Lung (tissue), 12 donors: Measurements from ENCODE around the gene FES. TPM values are rescaled to one million over a fixed set of nuclear protein-coding genes. Genes with fewer than 3 reads are reported as not detected.

ENCODE experiments used
- ATAC-seq: fragments of 200-7000 bp; cut with Tn5 transposase; one replicate; pipeline ENCODE4 v1.9.1; 2020; ENCODE audit warnings: moderate number of reproducible peaks; ENCODE audit not compliant: insufficient read depth, low FRiP score
- DNase-seq, 3 donors: peaks; one replicate each; pipeline ENCODE4 v3.0.0-alpha.2; 2013 to 2017
- H3K27ac ChIP-seq, 2 donors: one replicate each; pipeline ENCODE4 v1.5.1; 2013; ENCODE audit warnings: mild to moderate bottlenecking in 2 of 2, moderate library complexity in 2 of 2, control low read depth in 1 of 2, inconsistent platforms in 1 of 2, low read depth in 1 of 2, low read length in 1 of 2
- H3K27me3 ChIP-seq, 3 donors: one replicate each; pipeline ENCODE4 v1.5.1; 2013; ENCODE audit warnings: low read length in 2 of 3; ENCODE audit not compliant: control insufficient read depth in 3 of 3, insufficient read depth in 3 of 3
- H3K36me3 ChIP-seq, 4 donors: one replicate each; pipeline ENCODE4 v1.5.1; 2013; ENCODE audit warnings: low read length in 4 of 4, mild to moderate bottlenecking in 1 of 4, moderate library complexity in 1 of 4; ENCODE audit not compliant: control insufficient read depth in 4 of 4, insufficient read depth in 4 of 4
- H3K4me1 ChIP-seq, 5 donors: one replicate each; pipeline ENCODE4 v1.5.1; 2013; ENCODE audit warnings: low read length in 5 of 5, mild to moderate bottlenecking in 2 of 5, moderate library complexity in 1 of 5; ENCODE audit not compliant: control insufficient read depth in 5 of 5, insufficient read depth in 5 of 5
- H3K4me3 ChIP-seq: one replicate; pipeline ENCODE4 v1.5.1; 2013; ENCODE audit warnings: mild to moderate bottlenecking, control low read depth, moderate library complexity
- H3K9ac ChIP-seq, 2 donors: one replicate each; pipeline ENCODE4 v1.5.1; 2013; ENCODE audit warnings: low read length in 2 of 2, control low read depth in 1 of 2; ENCODE audit not compliant: insufficient read depth in 1 of 2
- H3K9me3 ChIP-seq, 4 donors: one replicate each; pipeline ENCODE4 v1.5.1; 2013; ENCODE audit warnings: low read length in 3 of 4, mild to moderate bottlenecking in 1 of 4, moderate library complexity in 1 of 4; ENCODE audit not compliant: control insufficient read depth in 4 of 4, insufficient read depth in 3 of 4
- CTCF ChIP-seq: IDR thresholded peaks from 2 replicates; pipeline ENCODE4 v1.5.1; 2012; ENCODE audit warnings: mild to moderate bottlenecking; ENCODE audit errors: control extremely low read depth, extremely low read depth
- WGBS, 2 donors: extraction: QIAGEN DNeasy Blood & Tissue Kit; methylation state at CpG; one replicate each; pipeline ENCODE4 v1.1.7; 2013; 5-methylcytosine and 5-hydroxymethylcytosine counted together
- polyA plus RNA-seq, 2 donors: library from polyadenylated mRNA; stranded (reverse); fragments of 200-250 nt; gene quantifications; one replicate each; pipeline ENCODE4 v1.2.1, GENCODE V29; 2013
- total RNA-seq, 2 donors: library from RNA; depleted of rRNA in 1 of 2; stranded (reverse); fragments of >200 nt in 1 of 2; gene quantifications; one replicate each; pipeline ENCODE4 v1.2.1, GENCODE V29; 2014 to 2021
- donor health status: control.
- donor health status: control.
- donor health status: Bipolar disorder and iron deficiency.
- donor health status: healthy.
- donor health status: DM: yes; HTN: yes; CAD: no.

FES gene
- total and polyA plus RNA-seq, 4 donors = 25.7 to 104 (median 55.5) TPM

- no peaks in the 10 kb centered on the region for H3K27me3 ChIP-seq
- no peak overlapping the region for H3K4me3 ChIP-seq
- no peak for TF ChIP-seq CTCF
- peaks cover 0 to 30% (median 17%) of the 10 kb centered on the region in 5 donors for H3K4me1 ChIP-seq
- no peak overlapping the region for H3K27ac ChIP-seq
- DNase-seq = no peak
- no peak for ATAC-seq
- peaks cover 10 to 51% (median 24%) of the 10 kb centered on the region in 4 donors for H3K36me3 ChIP-seq
- no peak overlapping the region for H3K9ac ChIP-seq
- no peaks in the 10 kb centered on the region for H3K9me3 ChIP-seq
- WGBS, 2 donors = 94% methylated on average over 12 of the region's 12 CpGs
Measured at GRCh38 chr15:90875549-90875981, 8.7 kb upstream of the FES start.

DNA sequence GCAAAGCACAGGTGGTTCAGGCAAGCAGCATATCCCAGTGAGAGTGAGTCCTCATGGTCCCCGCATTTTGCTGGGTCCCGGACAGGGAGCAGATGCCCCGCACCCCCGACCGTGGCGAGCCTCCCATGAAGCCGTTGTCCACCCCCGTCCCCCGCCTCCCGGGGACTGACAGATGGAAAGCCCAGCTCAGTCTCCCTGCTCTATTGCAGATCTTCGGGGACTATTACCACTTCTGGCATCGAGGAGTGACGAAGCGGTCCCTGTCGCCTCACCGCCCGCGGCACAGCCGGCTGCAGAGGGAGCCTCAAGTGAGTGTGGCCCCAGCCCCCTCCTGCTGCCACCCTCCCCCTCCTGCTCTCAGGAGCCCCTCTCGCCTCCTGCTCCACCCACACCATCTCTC is 8.3 kb upstream of the FES start:
- H3K27me3 ChIP-seq = no peaks in the 10 kb centered on the region
- ATAC-seq (no peak), DNase-seq (no peak)
- no peaks in the 10 kb centered on the region for H3K9me3 ChIP-seq
- no peak overlapping the region for H3K27ac ChIP-seq
- H3K4me3 ChIP-seq = no peak overlapping the region
- no peak overlapping the region for H3K9ac ChIP-seq
- H3K36me3 ChIP-seq = peaks cover 13 to 56% (median 25%) of the 10 kb centered on the region in 4 donors
- no peak for TF ChIP-seq CTCF
- WGBS, 2 donors = 92 to 95% methylated on average over 19 to 20 of the region's 20 CpGs
- peaks cover 0 to 25% (median 17%) of the 10 kb centered on the region in 5 donors for H3K4me1 ChIP-seq

DNA sequence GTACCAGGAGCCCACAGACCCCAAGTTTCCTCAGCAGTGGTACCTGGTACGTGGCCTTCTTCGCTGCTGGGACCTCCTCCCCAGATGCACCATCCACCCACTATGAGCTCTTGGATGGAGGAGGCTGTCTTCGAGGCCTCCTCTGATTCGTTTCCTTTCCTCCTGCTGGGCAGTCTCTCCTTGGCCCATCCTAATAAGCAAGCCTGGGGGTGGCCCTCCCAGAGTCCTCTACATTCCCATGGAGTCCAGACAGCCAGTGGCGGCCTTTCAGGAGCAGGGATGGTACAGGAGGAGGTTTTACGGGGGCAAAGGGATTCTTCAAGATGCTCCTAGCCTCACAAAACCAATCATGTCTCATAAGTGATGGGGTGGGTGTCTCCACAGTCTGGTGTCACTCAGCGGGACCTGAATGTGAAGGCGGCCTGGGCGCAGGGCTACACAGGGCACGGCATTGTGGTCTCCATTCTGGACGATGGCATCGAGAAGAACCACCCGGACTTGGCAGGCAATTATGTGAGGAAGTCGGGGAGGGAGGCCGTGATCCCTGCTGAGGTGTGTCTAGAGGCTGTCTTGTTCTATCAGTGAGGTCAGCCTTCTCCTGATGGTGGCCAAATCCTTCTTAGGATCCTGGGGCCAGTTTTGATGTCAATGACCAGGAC is 7.7 kb upstream of the FES start:
- WGBS, 2 donors = 93 to 96% methylated on average over 15 of the region's 15 CpGs
- DNase-seq = no peak
- no peaks in the 10 kb centered on the region for H3K9me3 ChIP-seq
- no peak for TF ChIP-seq CTCF
- H3K36me3 ChIP-seq = peaks cover 14 to 62% (median 26%) of the 10 kb centered on the region in 4 donors
- H3K4me3 ChIP-seq = no peak overlapping the region
- no peak overlapping the region for H3K27ac ChIP-seq
- peaks cover 0 to 25% (median 17%) of the 10 kb centered on the region in 5 donors for H3K4me1 ChIP-seq
- H3K27me3 ChIP-seq = no peaks in the 10 kb centered on the region
- H3K9ac ChIP-seq = no peak overlapping the region
- no peak for ATAC-seq

- Histone ChIP-seq H3K27me3 (no peaks in the 10 kb centered on the region), H3K4me3 (no peak overlapping the region), H3K36me3 (peaks cover 16 to 68% (median 30%) of the 10 kb centered on the region in 4 donors), H3K9me3 (no peaks in the 10 kb centered on the region), H3K9ac (no peak overlapping the region), H3K4me1 (peaks cover 0 to 22% (median 16%) of the 10 kb centered on the region in 5 donors), H3K27ac (no peak overlapping the region)
- 82 to 92% methylated on average over 14 of the region's 14 CpGs for WGBS, 2 donors
- DNase-seq (no peak), ATAC-seq (no peak)
- TF ChIP-seq CTCF = no peak
Measured at GRCh38 chr15:90877315-90877714, 7.0 kb upstream of the FES start.
